Activated CD4-positive, alpha-beta T cell treated with anti-CD3 and anti-CD28 coated beads for 36 hours (primary cell): Measurements from ENCODE around the gene CYSLTR2. TPM values are rescaled to one million over a fixed set of nuclear protein-coding genes. Genes with fewer than 3 reads are reported as not detected.
A peak's percentile ranks its signal among the peaks of the same experiment; 100 is the strongest.
"Not testable (repeated sequence)": the region's sequence is repeated elsewhere in the genome, so short reads cannot be mapped to it uniquely, and the experiment has no call there.

Source experiments
- ATAC-seq: fragments of 200-7000 bp; cut with Tn5 transposase; one replicate; pipeline ENCODE4 v1.10.0; 2021; ENCODE audit warnings: mild to moderate bottlenecking, moderate library complexity
- CTCF ChIA-PET: fragments of 350-600 bp; sonication (Branson Sonifier 250); formaldehyde crosslinking; loops from one replicate; lab custom pipeline; 2021; ENCODE audit warnings: antibody characterized with exemption; lab: Charles Lee
- POLR2A ChIA-PET: fragments of 350-600 bp; sonication (Branson Sonifier 250); formaldehyde crosslinking; loops from one replicate; lab custom pipeline; 2021; ENCODE audit warnings: antibody characterized with exemption, inconsistent platforms; lab: Charles Lee
- DNase-seq: peaks from one replicate; pipeline ENCODE4 v3.0.0-alpha.2; 2020
- H3K27ac Mint-ChIP-seq: one replicate; pipeline ENCODE4 v1.8.0; 2021; ENCODE audit warnings: mixed read lengths
- H3K27me3 Mint-ChIP-seq: one replicate; pipeline ENCODE4 v1.8.0; 2021; ENCODE audit warnings: mixed read lengths
- H3K36me3 Mint-ChIP-seq: one replicate; pipeline ENCODE4 v1.8.0; 2021; ENCODE audit warnings: low read depth, mixed read lengths
- H3K4me1 Mint-ChIP-seq: one replicate; pipeline ENCODE4 v1.8.0; 2021; ENCODE audit warnings: mixed read lengths
- H3K4me3 Mint-ChIP-seq: one replicate; pipeline ENCODE4 v1.8.0; 2021; ENCODE audit warnings: mild to moderate bottlenecking, moderate library complexity, mixed read lengths
- H3K9me3 Mint-ChIP-seq: one replicate; pipeline ENCODE4 v1.8.0; 2021; ENCODE audit warnings: low read depth, mixed read lengths
- intact Hi-C, 2 experiments: fragments of 100-400 bp; cut with DNase I in 1 of 2; cut with micrococcal nuclease in 1 of 2; formaldehyde crosslinking; loops; one replicate each; pipeline versions ENCODE4 v1.14.2 to v1.15.1; 2022 to 2024; cut with DNase I, micrococcal nuclease
- total RNA-seq, 2 experiments: library from RNA; stranded (reverse); gene quantifications; one replicate each; pipeline ENCODE4 v1.2.3, GENCODE V29; 2021

CYSLTR2 gene
- total RNA-seq, 2 experiments from 2014 or later, result 2.2 to 2.5 TPM

GRCh38 chr13:48693998-48694397 is 40.3 kb downstream of the CYSLTR2 start:
- DNase-seq (no peak), ATAC-seq (no peak)
- H3K4me3 Mint-ChIP-seq, result no peak overlapping the region
- H3K36me3 Mint-ChIP-seq, result peaks cover 5% of the 10 kb centered on the region
- ChIA-PET CTCF (interaction anchor here (1.0 kb wide), 1 partner anchor 15 kb away, joined by 3 read pairs; no protein-coding TSS in a partner anchor), POLR2A (no interaction called here)
- H3K27me3 Mint-ChIP-seq, result no peaks in the 10 kb centered on the region
- no peaks in the 10 kb centered on the region for H3K9me3 Mint-ChIP-seq
- H3K27ac Mint-ChIP-seq, result no peak overlapping the region
- intact Hi-C loops, result no loop called here
- H3K4me1 Mint-ChIP-seq, result no peaks in the 10 kb centered on the region

DNA sequence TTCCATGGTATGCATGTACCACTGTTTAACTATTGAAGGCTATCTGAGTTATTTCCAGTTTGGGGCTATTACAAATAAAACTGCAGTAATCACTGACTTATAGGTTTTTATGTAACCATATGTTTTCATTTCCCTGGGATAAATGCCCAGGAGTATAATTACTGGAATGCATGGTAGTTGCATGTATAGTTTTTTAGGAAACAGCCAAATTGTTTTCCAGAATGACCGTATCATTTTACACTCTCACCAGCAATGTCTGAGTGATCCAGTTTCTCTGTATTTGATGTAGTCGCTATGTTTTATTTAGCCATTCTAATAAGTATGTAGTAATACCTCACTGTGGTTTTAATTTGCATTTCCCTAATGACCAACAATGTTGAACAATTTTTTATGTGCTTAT is 42.0 kb downstream of the CYSLTR2 start:
- Mint-ChIP-seq H3K27me3 (no peaks in the 10 kb centered on the region), H3K9me3 (no peaks in the 10 kb centered on the region), H3K27ac (no peak overlapping the region), H3K4me3 (no peak overlapping the region), H3K4me1 (no peaks in the 10 kb centered on the region), H3K36me3 (peaks cover 5% of the 10 kb centered on the region)
- ATAC-seq (no peak), DNase-seq (no peak)
- intact Hi-C loops, result no loop called here
- ChIA-PET POLR2A (no interaction called here), CTCF (no interaction called here)

DNA sequence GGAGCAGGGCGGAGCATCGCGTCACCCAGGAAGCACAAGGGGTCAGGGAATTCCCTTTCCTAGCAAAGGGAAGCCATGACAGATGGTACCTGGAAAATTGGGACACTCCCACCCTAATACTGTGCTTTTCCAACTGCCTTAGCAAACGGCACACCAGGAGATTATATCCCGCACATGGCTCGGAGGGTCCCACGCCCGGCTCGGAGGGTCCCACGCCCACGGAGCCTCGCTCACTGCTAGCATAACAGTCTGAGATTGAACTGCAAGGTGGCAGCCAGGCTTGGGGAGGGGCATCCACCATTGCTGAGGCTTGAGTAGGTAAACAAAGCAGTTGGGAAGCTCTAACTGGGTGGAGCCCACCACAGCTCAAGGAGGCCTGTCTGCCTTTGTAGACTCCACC is 42.9 kb downstream of the CYSLTR2 start:
- H3K4me3 Mint-ChIP-seq, POLR2A ChIA-PET, H3K27ac Mint-ChIP-seq, H3K27me3 Mint-ChIP-seq, H3K9me3 Mint-ChIP-seq, intact Hi-C loops, DNase-seq, H3K4me1 Mint-ChIP-seq, H3K36me3 Mint-ChIP-seq, CTCF ChIA-PET, ATAC-seq: not testable (repeated sequence)

DNA sequence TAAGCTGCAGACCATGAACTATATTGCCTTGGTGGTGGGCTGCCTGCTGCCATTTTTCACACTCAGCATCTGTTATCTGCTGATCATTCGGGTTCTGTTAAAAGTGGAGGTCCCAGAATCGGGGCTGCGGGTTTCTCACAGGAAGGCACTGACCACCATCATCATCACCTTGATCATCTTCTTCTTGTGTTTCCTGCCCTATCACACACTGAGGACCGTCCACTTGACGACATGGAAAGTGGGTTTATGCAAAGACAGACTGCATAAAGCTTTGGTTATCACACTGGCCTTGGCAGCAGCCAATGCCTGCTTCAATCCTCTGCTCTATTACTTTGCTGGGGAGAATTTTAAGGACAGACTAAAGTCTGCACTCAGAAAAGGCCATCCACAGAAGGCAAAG is 53.7 kb downstream of the CYSLTR2 start:
- Mint-ChIP-seq H3K4me1 (peaks cover 18% of the 10 kb centered on the region), H3K27ac (no peak overlapping the region), H3K36me3 (peaks cover 23% of the 10 kb centered on the region), H3K9me3 (peaks cover 15% of the 10 kb centered on the region), H3K4me3 (no peak overlapping the region), H3K27me3 (no peaks in the 10 kb centered on the region)
- ChIA-PET CTCF (no interaction called here), POLR2A (no interaction called here)
- DNase-seq (no peak), ATAC-seq (no peak)
- intact Hi-C loops, result no loop called here

- H3K9me3 Mint-ChIP-seq, result peaks cover 18% of the 10 kb centered on the region
- no peak overlapping the region for H3K4me3 Mint-ChIP-seq
- ATAC-seq (no peak), DNase-seq (no peak)
- peaks cover 23% of the 10 kb centered on the region for H3K36me3 Mint-ChIP-seq
- intact Hi-C loops, result loop anchor here in 1 of 2 experiments (1.0 kb wide), 1 partner anchor 41 kb away; no protein-coding TSS in a partner anchor
- H3K27me3 Mint-ChIP-seq, result no peaks in the 10 kb centered on the region
- H3K27ac Mint-ChIP-seq, result no peak overlapping the region
- POLR2A ChIA-PET, result interaction anchor here (1.3 kb wide), 1 partner anchor 22 kb away, joined by 5 read pairs; no protein-coding TSS in a partner anchor
- H3K4me1 Mint-ChIP-seq, result peaks cover 18% of the 10 kb centered on the region
- CTCF ChIA-PET, result interaction anchor here (0.7 kb wide), 2 partner anchors 14 to 23 kb away, joined by 3 to 4 read pairs; no protein-coding TSS in a partner anchor
Observed at GRCh38 chr13:48708764-48709163, 55.0 kb downstream of the CYSLTR2 start.

DNA sequence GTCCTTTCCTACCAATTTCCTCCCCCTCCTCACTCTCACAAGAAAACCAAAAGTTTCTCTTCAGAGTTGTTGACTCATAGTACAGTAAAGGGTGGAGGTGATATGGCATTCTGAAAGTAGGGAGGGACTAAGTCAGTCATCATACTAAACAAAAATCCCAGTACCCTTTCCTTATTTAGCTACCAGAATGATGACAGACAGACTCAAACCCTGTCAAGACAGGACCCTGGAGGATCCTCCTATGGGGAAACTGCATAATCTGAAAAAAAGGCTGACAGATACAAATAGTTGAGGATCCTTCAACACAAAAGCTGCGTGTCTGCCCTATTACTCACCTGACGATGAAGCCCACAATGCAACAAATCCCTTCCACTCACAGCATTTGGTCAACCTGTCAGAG is 55.5 kb downstream of the CYSLTR2 start:
- H3K36me3 Mint-ChIP-seq, result peaks cover 23% of the 10 kb centered on the region
- intact Hi-C loops, result loop anchor here in 1 of 2 experiments (1.0 kb wide), 1 partner anchor 40 kb away; no protein-coding TSS in a partner anchor
- H3K9me3 Mint-ChIP-seq, result peaks cover 20% of the 10 kb centered on the region
- ATAC-seq, result peak; percentile 92
- H3K4me3 Mint-ChIP-seq, result no peak overlapping the region
- CTCF ChIA-PET, result interaction anchor here (0.7 to 0.9 kb wide), 3 partner anchors 15 to 22 kb away, joined by 3 to 4 read pairs (median 3); no protein-coding TSS in a partner anchor
- no peaks in the 10 kb centered on the region for H3K27me3 Mint-ChIP-seq
- POLR2A ChIA-PET, result interaction anchor here (1.3 kb wide), 1 partner anchor 22 kb away, joined by 5 read pairs; no protein-coding TSS in a partner anchor
- H3K4me1 Mint-ChIP-seq, result peaks cover 18% of the 10 kb centered on the region
- DNase-seq, result no peak
- H3K27ac Mint-ChIP-seq, result no peak overlapping the region

DNA sequence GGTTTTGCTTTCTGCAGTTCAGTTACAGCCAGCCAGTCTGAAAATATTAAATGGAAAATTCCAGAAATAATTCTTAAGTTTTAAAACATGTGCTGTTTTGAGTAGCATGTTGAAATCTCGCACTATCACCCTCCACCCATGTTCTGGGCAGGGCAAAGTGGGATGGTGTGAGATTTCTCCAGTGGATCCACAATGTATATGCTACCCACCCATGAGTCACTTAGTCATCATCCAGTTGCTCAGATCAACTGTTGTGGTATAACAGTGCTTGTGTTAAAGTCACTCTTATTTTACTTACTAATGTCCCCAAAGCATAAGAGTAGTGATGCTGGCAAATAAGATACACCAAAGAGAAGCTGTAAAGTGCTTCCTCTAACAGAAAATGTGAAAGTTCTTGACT is 56.4 kb downstream of the CYSLTR2 start:
- ChIA-PET CTCF (interaction anchor here (0.9 kb wide), 2 partner anchors 19 to 168 kb away, joined by 3 read pairs; no protein-coding TSS in a partner anchor), POLR2A (no interaction called here)
- no peak overlapping the region for H3K27ac Mint-ChIP-seq
- no peak overlapping the region for H3K4me3 Mint-ChIP-seq
- no peak for ATAC-seq
- peaks cover 16% of the 10 kb centered on the region for H3K9me3 Mint-ChIP-seq
- H3K36me3 Mint-ChIP-seq, result peaks cover 18% of the 10 kb centered on the region
- peaks cover 12% of the 10 kb centered on the region for H3K4me1 Mint-ChIP-seq
- intact Hi-C loops, result no loop called here
- no peaks in the 10 kb centered on the region for H3K27me3 Mint-ChIP-seq
- no peak for DNase-seq

DNA sequence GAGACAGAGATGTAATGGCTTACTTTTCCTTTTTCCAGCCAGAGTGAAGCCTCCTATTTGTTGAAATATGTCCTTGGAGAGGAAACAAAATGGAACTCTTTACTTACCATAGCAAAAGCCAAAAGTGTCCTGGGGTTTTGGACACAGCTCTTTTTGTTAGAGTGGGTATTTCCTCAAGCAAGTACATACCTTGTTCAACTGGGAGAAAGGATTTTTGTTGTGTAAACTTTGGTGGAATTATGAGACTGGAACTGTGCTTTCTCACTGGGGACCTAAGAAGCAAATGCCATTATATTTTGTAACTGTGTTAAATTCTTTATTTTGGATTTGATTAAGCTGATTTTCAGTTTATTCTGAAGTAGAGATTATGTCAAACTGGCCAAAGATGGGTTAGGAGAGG is 58.4 kb downstream of the CYSLTR2 start:
- Mint-ChIP-seq H3K4me3 (no peak overlapping the region), H3K27ac (no peak overlapping the region), H3K4me1 (peaks cover 12% of the 10 kb centered on the region), H3K36me3 (peaks cover 15% of the 10 kb centered on the region), H3K9me3 (peaks cover 26% of the 10 kb centered on the region), H3K27me3 (peaks cover 1% of the 10 kb centered on the region)
- intact Hi-C loops, result no loop called here
- ChIA-PET POLR2A (no interaction called here), CTCF (interaction anchor here (1.1 to 1.6 kb wide), 3 partner anchors 11 to 57 kb away, joined by 3 to 6 read pairs (median 4); no protein-coding TSS in a partner anchor)
- no peak for DNase-seq
- ATAC-seq, result no peak

GRCh38 chr13:48715977-48716376 is 62.2 kb downstream of the CYSLTR2 start:
- H3K4me1 Mint-ChIP-seq, result no peaks in the 10 kb centered on the region
- H3K27me3 Mint-ChIP-seq, result peaks cover 2% of the 10 kb centered on the region
- intact Hi-C loops, result no loop called here

DNA sequence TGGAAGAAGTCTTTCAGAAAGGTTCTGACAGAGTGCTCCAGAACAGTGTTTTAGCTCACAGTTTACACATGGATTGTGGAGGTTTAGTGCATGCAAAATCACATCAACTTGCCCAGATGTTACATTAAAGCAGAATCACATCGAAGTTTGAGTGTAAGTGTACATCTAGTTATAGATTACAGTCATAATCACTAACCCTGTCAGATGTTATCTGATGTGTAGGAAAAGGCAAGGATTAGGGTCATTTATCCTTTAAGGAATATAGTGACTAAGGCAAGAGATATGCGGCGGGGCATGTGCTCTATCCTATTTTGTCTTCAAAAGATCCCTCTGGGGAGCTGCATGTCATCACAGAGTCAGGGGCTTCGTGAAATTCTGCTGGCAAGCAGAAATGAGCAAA is 66.9 kb downstream of the CYSLTR2 start:
- intact Hi-C loops, result no loop called here
- ChIA-PET CTCF (no interaction called here), POLR2A (no interaction called here)
- DNase-seq, result no peak
- H3K4me3 Mint-ChIP-seq, result no peak overlapping the region
- peaks cover 24% of the 10 kb centered on the region for H3K9me3 Mint-ChIP-seq
- ATAC-seq, result no peak
- H3K36me3 Mint-ChIP-seq, result peaks cover 4% of the 10 kb centered on the region
- peaks cover 4% of the 10 kb centered on the region for H3K27me3 Mint-ChIP-seq
- no peaks in the 10 kb centered on the region for H3K4me1 Mint-ChIP-seq
- no peak overlapping the region for H3K27ac Mint-ChIP-seq

More at GRCh38 chr13:48715977-48716376, 62.2 kb downstream of the CYSLTR2 start:
- CTCF ChIA-PET, result no interaction called here
- DNase-seq (no peak), ATAC-seq (no peak)
- no peak overlapping the region for H3K4me3 Mint-ChIP-seq
- POLR2A ChIA-PET, result no interaction called here
- no peak overlapping the region for H3K27ac Mint-ChIP-seq
- peaks cover 30% of the 10 kb centered on the region for H3K9me3 Mint-ChIP-seq
- peaks cover 7% of the 10 kb centered on the region for H3K36me3 Mint-ChIP-seq

GRCh38 chr13:48723168-48723567 is 69.4 kb downstream of the CYSLTR2 start:
- ChIA-PET POLR2A (no interaction called here), CTCF (interaction anchor here (1.4 kb wide), 1 partner anchor 11 kb away, joined by 4 read pairs; no protein-coding TSS in a partner anchor)
- Mint-ChIP-seq H3K9me3 (peaks cover 10% of the 10 kb centered on the region), H3K27me3 (peaks cover 2% of the 10 kb centered on the region), H3K36me3 (peaks cover 2% of the 10 kb centered on the region), H3K4me3 (no peak overlapping the region), H3K4me1 (no peaks in the 10 kb centered on the region), H3K27ac (no peak overlapping the region)
- intact Hi-C loops, result no loop called here
- DNase-seq (no peak), ATAC-seq (no peak)

GRCh38 chr13:48725271-48725670 is 71.5 kb downstream of the CYSLTR2 start:
- Mint-ChIP-seq H3K36me3 (no peaks in the 10 kb centered on the region), H3K4me3 (no peak overlapping the region), H3K27me3 (peaks cover 2% of the 10 kb centered on the region), H3K27ac (no peak overlapping the region), H3K4me1 (no peaks in the 10 kb centered on the region), H3K9me3 (peaks cover 5% of the 10 kb centered on the region)
- ChIA-PET CTCF (no interaction called here), POLR2A (no interaction called here)
- DNase-seq (no peak), ATAC-seq (no peak)
- intact Hi-C loops, result no loop called here
